ENCODE results near the gene NECAB3. TPM values are rescaled to one million over a fixed set of nuclear protein-coding genes. Genes with fewer than 3 reads are reported as not detected.

Gene NECAB3
- total and polyA plus RNA-seq, 9 donors = 9.2 to 166 (median 96.5) TPM

DNA sequence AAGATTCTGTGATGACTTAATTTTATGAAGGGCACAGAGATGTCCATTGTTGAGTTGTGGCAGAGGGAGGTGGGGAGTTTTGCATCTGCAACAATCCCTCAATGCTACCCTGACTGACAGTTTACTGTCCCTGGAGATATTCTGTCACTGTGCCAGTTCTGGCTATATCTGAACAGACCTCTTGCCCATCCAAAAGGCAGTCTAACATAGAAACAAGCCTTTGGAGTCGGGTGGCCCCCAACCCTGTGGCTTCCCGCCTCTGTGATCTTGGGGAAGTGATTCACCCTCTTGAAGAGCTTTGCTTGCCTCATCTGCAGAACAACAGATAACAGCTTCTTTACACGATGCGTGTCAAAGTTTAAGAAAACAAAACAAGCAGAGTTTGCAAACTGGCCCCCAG lies 15.7 kb upstream of the NECAB3 start:
- Histone ChIP-seq H3K27me3 (no peaks in the 10 kb centered on the region), H3K36me3 (no peaks in the 10 kb centered on the region), H3K4me1 (ENCODE audit: insufficient read depth) (peaks cover 27% of the 10 kb centered on the region), H3K27ac (peak overlapping the region; percentile 26 to 28), H3K4me3 (no peak overlapping the region), H3K9me3 (no peaks in the 10 kb centered on the region)
- intact Hi-C loops (cut with DNase I) = no loop called here
- 7 to 18% (median 10%) methylated on average over 4 of the region's 4 CpGs for WGBS, 3 donors
- DNase-seq = peak; percentile 52 to 74 (median 56)
- TF ChIP-seq, protein P1, sequence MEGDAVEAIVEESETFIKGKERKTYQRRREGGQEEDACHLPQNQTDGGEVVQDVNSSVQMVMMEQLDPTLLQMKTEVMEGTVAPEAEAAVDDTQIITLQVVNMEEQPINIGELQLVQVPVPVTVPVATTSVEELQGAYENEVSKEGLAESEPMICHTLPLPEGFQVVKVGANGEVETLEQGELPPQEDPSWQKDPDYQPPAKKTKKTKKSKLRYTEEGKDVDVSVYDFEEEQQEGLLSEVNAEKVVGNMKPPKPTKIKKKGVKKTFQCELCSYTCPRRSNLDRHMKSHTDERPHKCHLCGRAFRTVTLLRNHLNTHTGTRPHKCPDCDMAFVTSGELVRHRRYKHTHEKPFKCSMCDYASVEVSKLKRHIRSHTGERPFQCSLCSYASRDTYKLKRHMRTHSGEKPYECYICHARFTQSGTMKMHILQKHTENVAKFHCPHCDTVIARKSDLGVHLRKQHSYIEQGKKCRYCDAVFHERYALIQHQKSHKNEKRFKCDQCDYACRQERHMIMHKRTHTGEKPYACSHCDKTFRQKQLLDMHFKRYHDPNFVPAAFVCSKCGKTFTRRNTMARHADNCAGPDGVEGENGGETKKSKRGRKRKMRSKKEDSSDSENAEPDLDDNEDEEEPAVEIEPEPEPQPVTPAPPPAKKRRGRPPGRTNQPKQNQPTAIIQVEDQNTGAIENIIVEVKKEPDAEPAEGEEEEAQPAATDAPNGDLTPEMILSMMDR (IDR thresholded peaks at IDR 0.05) = no peak
- TF ChIP-seq EP300 (IDR thresholded peaks at IDR 0.05) (no peak), POLR2A (IDR thresholded peaks at IDR 0.05) (no peak)

DNA sequence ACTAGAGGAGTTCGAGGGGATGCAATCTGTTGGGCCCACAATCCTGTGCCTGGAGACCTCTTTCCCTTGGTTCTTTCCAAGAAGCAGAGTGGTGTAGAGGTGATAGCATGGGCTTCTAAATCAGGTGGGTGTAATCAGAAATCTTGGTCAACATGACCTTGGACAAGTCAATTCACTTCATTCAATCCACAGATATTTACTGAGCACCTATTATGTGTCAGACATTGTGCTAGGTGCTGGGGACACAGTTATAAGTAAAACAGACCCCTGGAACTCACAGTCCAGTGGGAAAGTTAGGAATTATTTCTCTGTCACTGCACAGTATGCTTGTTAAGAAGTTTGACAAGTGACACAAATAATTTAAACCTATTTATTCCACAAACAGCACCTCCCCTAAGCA lies 15.3 kb upstream of the NECAB3 start:
- Histone ChIP-seq H3K36me3 (no peaks in the 10 kb centered on the region), H3K9me3 (no peaks in the 10 kb centered on the region), H3K4me3 (no peak overlapping the region), H3K27ac (peak overlapping the region in 1 of 2 donors; percentile 26), H3K27me3 (no peaks in the 10 kb centered on the region), H3K4me1 (ENCODE audit: insufficient read depth) (peaks cover 24% of the 10 kb centered on the region)
- TF ChIP-seq EP300 (IDR thresholded peaks at IDR 0.05) (no peak), POLR2A (IDR thresholded peaks at IDR 0.05) (no peak)
- TF ChIP-seq, protein P1 (IDR thresholded peaks at IDR 0.05) = no peak
- DNase-seq = no peak
- 86 to 96% (median 91%) methylated on average over 1 of the region's 1 CpG for WGBS, 3 donors
- intact Hi-C loops (cut with DNase I) = no loop called here

DNA sequence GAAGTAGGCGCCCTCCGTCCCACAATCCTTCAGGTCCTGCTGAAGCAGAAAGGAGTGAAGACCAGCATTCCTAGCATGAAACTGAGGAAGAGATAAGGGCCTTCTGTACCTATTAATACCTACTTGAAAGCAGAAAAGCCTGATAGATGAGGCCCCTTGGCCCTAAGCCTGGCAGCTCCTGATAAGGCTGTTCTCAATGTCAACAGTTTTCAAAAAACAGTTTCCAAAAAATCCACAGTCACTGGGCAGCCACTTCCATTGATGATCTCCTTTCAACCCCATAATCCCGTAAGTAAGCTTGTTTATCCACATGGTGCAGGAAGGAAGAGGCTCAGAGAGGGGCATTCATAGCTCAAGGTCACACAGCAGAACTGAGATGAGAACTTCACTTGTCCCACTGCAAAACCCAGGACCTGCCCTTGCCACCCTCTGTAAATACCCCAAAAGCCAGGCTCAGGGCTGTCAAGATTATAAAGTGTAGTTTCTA lies 14.8 kb upstream of the NECAB3 start:
- H3K9me3 ChIP-seq = no peaks in the 10 kb centered on the region
- TF ChIP-seq, protein P1 (IDR thresholded peaks at IDR 0.05) = no peak
- TF ChIP-seq POLR2A (IDR thresholded peaks at IDR 0.05) (no peak), EP300 (IDR thresholded peaks at IDR 0.05) (no peak)
- WGBS, 3 donors = 75 to 82% (median 77%) methylated on average over 3 of the region's 3 CpGs
- no peaks in the 10 kb centered on the region for H3K27me3 ChIP-seq
- peaks cover 19% of the 10 kb centered on the region for H3K4me1 ChIP-seq (ENCODE audit: insufficient read depth)
- H3K36me3 ChIP-seq = no peaks in the 10 kb centered on the region
- H3K27ac ChIP-seq = peak overlapping the region in 1 of 2 donors; percentile 43
- no peak overlapping the region for H3K4me3 ChIP-seq
- intact Hi-C loops (cut with DNase I) = no loop called here
- DNase-seq = no peak

DNA sequence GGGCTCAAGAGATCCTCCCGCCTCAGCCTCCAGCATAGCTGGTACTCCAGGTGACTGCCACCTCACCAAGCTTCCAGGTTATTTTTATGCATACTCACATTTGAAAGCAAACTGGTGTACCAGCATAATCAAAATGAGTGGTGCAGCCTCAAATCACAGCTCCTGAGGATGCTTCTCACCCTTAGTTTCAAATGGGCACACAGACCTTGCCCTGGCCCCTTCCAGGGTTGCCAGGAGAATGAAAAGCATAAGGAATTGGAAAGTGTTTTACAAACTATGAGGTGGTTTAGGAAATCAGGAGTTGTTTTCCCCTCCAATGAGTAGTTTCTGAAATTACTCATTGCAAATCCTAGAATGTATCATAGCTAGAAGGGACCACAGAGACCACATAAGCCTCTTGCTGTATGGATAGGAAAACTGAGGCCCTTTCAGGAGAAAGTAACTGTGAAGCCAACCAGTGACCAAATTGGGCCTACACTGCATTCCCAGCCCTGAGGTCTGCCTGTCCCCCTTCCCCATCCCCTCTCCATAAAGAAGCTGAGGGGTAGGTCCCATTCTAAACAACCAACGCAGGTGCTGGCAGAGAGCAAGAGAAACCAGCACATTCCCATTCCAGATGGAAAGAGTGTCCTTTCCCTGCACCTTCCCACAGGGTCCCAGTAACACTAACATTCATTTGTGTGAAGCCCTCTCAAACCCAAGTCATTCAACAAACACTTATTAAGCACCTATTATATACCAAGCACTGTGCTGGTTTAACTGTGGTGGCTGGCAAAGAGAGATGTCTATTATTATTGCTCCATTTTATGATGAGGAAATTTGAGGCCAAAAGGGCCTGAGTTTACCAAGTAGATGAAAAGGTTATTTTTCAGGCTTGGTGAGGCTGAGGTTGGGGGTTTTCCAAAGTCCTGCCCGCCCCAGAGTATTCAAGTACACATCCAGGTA lies 14.0 kb upstream of the NECAB3 start:
- Histone ChIP-seq H3K4me3 (no peak overlapping the region), H3K4me1 (ENCODE audit: insufficient read depth) (peaks cover 16% of the 10 kb centered on the region), H3K27me3 (no peaks in the 10 kb centered on the region), H3K36me3 (no peaks in the 10 kb centered on the region), H3K9me3 (no peaks in the 10 kb centered on the region), H3K27ac (peak overlapping the region in 1 of 2 donors; percentile 43)
- 81 to 89% (median 83%) methylated on average over 3 of the region's 3 CpGs for WGBS, 3 donors
- intact Hi-C loops (cut with DNase I) = no loop called here
- no peak for DNase-seq
- TF ChIP-seq, protein P1 (IDR thresholded peaks at IDR 0.05) = no peak

Data from ovary (tissue), 9 donors.